Body of pancreas (tissue), 4 donors: ENCODE results near the gene MYOCD.

Experiments
- POLR2A ChIP-seq, 3 donors: fragments of 450-650 bp; IDR thresholded peaks; one replicate each; pipeline ENCODE4 v1.6.1; 2016; ENCODE audit warnings: antibody characterized with exemption in 3 of 3, mild to moderate bottlenecking in 2 of 3
- TF ChIP-seq, protein P1 (sequence below), 7 experiments: fragments of 450-650 bp in 4 of 7; fragments of 200-600 bp in 3 of 7; sonication (generic) in 3 of 7; IDR thresholded peaks; one replicate each; pipeline ENCODE4 v1.5.1; 2016 to 2019; ENCODE audit warnings: antibody characterized with exemption in 7 of 7

DNA sequence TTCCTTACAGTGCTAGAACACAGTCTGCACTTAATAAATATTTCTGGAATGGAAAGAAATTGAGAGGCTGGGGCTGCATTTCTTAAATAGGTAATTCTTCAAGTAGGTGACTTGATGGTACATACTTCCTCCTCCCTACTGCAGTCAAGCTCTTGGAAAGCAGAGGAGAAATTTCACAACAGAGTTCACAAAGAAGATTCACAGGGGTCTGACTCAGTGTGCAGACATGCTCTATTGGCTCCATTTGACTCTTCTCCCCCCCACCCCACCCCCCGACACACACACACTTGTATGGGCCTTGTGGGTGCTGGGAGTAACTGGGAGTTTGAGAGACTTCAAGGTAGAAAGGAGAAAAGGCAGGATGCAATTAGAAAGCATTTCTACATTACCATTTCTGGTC lies 6.2 kb upstream of the MYOCD start:
- TF ChIP-seq, protein P1, sequence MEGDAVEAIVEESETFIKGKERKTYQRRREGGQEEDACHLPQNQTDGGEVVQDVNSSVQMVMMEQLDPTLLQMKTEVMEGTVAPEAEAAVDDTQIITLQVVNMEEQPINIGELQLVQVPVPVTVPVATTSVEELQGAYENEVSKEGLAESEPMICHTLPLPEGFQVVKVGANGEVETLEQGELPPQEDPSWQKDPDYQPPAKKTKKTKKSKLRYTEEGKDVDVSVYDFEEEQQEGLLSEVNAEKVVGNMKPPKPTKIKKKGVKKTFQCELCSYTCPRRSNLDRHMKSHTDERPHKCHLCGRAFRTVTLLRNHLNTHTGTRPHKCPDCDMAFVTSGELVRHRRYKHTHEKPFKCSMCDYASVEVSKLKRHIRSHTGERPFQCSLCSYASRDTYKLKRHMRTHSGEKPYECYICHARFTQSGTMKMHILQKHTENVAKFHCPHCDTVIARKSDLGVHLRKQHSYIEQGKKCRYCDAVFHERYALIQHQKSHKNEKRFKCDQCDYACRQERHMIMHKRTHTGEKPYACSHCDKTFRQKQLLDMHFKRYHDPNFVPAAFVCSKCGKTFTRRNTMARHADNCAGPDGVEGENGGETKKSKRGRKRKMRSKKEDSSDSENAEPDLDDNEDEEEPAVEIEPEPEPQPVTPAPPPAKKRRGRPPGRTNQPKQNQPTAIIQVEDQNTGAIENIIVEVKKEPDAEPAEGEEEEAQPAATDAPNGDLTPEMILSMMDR (IDR thresholded peaks at IDR 0.05): no peak
- TF ChIP-seq POLR2A (IDR thresholded peaks at IDR 0.05): no peak
